SK-N-SH (cell line): ENCODE results near the gene FOXL2NB.

Source experiments
- POLR2AphosphoS5 ChIP-seq: IDR thresholded peaks from 2 replicates; pipeline ENCODE4 v1.6.1; 2012; ENCODE audit warnings: low read depth, low read length
- SIN3A ChIP-seq: IDR thresholded peaks from 2 replicates; pipeline ENCODE4 v1.6.1; 2012; ENCODE audit warnings: low read depth, mild to moderate bottlenecking, low read length, moderate library complexity, borderline replicate concordance
- SMC3 ChIP-seq: IDR thresholded peaks from 2 replicates; pipeline ENCODE4 v1.6.1; 2012; ENCODE audit warnings: low read depth, low read length, improper control_type of control experiment
- TAF1 ChIP-seq: IDR thresholded peaks from 2 replicates; pipeline ENCODE4 v1.6.1; 2012; ENCODE audit warnings: low read depth, mild to moderate bottlenecking, low read length, moderate library complexity, borderline replicate concordance
- TF ChIP-seq, protein P1 (sequence below): fragments of 200-600 bp; sonication (generic); IDR thresholded peaks from 2 replicates; pipeline ENCODE4 v1.6.1; 2017; ENCODE audit warnings: antibody characterized with exemption, mild to moderate bottlenecking, moderate library complexity

- TF ChIP-seq, protein P1, sequence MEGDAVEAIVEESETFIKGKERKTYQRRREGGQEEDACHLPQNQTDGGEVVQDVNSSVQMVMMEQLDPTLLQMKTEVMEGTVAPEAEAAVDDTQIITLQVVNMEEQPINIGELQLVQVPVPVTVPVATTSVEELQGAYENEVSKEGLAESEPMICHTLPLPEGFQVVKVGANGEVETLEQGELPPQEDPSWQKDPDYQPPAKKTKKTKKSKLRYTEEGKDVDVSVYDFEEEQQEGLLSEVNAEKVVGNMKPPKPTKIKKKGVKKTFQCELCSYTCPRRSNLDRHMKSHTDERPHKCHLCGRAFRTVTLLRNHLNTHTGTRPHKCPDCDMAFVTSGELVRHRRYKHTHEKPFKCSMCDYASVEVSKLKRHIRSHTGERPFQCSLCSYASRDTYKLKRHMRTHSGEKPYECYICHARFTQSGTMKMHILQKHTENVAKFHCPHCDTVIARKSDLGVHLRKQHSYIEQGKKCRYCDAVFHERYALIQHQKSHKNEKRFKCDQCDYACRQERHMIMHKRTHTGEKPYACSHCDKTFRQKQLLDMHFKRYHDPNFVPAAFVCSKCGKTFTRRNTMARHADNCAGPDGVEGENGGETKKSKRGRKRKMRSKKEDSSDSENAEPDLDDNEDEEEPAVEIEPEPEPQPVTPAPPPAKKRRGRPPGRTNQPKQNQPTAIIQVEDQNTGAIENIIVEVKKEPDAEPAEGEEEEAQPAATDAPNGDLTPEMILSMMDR, result no peak
- TF ChIP-seq TAF1, result no peak
- no peak for TF ChIP-seq SMC3
- no peak for TF ChIP-seq POLR2AphosphoS5
- TF ChIP-seq SIN3A, result no peak
Measured at GRCh38 chr3:138933981-138934691, 12.9 kb upstream of the FOXL2NB start.
